Tibial artery (tissue), 4 donors: Measurements from ENCODE around the gene POLG2.

ENCODE experiments used
- DNase-seq, 2 donors: peaks; one replicate each; pipeline ENCODE4 v3.0.0-alpha.2; 2019
- H3K27ac ChIP-seq, 2 donors: fragments of 200-600 bp; sonication (generic) in 1 of 2; 1 replicate in 1 of 2; 2 replicates in 1 of 2; pipeline ENCODE4 v1.5.1; 2018 to 2019; ENCODE audit warnings: mild to moderate bottlenecking in 1 of 2
- H3K27me3 ChIP-seq, 2 donors: fragments of 200-600 bp; sonication (generic) in 1 of 2; one replicate each; pipeline versions ENCODE4 v1.5.1 to v1.6.0; 2016 to 2019
- H3K36me3 ChIP-seq, 3 donors: fragments of 200-600 bp; sonication (generic) in 2 of 3; one replicate each; pipeline ENCODE4 v1.5.1; 2016 to 2019; ENCODE audit warnings: mild to moderate bottlenecking in 2 of 3
- H3K4me1 ChIP-seq, 4 donors: fragments of 200-600 bp; sonication (generic) in 2 of 4; 1 replicate in 3 of 4; 2 replicates in 1 of 4; pipeline ENCODE4 v1.5.1; 2016 to 2019
- H3K4me3 ChIP-seq, 2 donors: fragments of 200-600 bp; sonication (generic) in 1 of 2; 1 replicate in 1 of 2; 2 replicates in 1 of 2; pipeline ENCODE4 v1.5.1; 2018 to 2019; ENCODE audit warnings: mild to moderate bottlenecking in 2 of 2
- H3K9me3 ChIP-seq, 3 donors: fragments of 200-600 bp; sonication (generic) in 1 of 3; one replicate each; pipeline ENCODE4 v1.5.1; 2016 to 2019
- intact Hi-C: fragments of 100-400 bp; cut with DNase I; formaldehyde crosslinking; loops from one replicate; pipeline ENCODE4 v1.15.0; 2023; ENCODE audit warnings: low total_unique reads
- TF ChIP-seq, protein P1 (sequence below), 2 experiments: fragments of 200-600 bp in 1 of 2; fragments of 450-650 bp in 1 of 2; IDR thresholded peaks; one replicate each; pipeline ENCODE4 v1.5.1; 2017 to 2019; ENCODE audit warnings: antibody characterized with exemption in 2 of 2, mild to moderate bottlenecking in 1 of 2, moderate library complexity in 1 of 2

Gene POLG2

DNA sequence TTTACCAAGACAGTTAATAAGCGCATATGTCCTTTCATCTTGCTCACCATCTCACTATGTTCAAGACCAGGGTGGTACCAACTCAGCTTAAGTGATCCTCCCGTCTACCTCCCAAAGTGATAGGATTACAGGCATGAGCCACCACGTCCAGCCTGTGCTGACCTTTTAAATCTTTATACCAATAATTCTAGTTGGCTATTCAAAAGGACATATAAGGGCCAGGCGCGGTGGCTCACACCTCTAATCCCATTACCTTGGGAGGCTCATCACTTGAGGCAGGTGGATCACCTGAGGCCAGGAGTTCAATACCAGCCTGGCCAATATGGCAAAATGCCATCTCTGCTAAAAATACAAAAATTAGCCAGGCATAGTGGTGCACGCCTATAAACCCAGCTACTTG, 12.3 kb upstream of the POLG2 start:
- intact Hi-C loops: no loop called here
- no peak for DNase-seq
- no peak overlapping the region for H3K27ac ChIP-seq
- peaks cover 39 to 63% (median 44%) of the 10 kb centered on the region in 3 donors for H3K36me3 ChIP-seq
- H3K9me3 ChIP-seq: no peaks in the 10 kb centered on the region
- H3K4me3 ChIP-seq: no peak overlapping the region
- peaks cover 0 to 29% (median 19%) of the 10 kb centered on the region in 4 donors for H3K4me1 ChIP-seq
- H3K27me3 ChIP-seq: no peaks in the 10 kb centered on the region
- TF ChIP-seq, protein P1, sequence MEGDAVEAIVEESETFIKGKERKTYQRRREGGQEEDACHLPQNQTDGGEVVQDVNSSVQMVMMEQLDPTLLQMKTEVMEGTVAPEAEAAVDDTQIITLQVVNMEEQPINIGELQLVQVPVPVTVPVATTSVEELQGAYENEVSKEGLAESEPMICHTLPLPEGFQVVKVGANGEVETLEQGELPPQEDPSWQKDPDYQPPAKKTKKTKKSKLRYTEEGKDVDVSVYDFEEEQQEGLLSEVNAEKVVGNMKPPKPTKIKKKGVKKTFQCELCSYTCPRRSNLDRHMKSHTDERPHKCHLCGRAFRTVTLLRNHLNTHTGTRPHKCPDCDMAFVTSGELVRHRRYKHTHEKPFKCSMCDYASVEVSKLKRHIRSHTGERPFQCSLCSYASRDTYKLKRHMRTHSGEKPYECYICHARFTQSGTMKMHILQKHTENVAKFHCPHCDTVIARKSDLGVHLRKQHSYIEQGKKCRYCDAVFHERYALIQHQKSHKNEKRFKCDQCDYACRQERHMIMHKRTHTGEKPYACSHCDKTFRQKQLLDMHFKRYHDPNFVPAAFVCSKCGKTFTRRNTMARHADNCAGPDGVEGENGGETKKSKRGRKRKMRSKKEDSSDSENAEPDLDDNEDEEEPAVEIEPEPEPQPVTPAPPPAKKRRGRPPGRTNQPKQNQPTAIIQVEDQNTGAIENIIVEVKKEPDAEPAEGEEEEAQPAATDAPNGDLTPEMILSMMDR (IDR thresholded peaks at IDR 0.05): no peak

DNA sequence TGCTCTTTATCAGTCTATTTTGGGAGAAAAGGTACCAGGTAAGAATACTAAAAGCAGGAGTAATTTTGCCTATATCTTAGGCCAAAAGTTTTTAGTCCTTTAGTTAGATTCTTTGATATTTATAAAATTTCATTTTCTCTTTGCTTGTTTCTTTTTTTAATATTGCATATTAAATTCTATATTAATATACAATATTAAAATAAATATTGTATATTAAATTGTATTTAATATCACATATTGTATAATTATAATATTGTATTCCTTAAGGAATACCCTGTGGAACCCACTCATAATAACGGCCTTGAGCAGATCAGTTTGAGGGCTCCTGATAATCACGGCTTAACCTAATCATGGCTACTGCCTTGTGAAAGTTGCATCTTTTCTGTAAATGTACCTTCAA, 11.8 kb upstream of the POLG2 start:
- intact Hi-C loops: no loop called here
- Histone ChIP-seq H3K4me1 (peaks cover 2 to 34% (median 23%) of the 10 kb centered on the region in 4 donors), H3K9me3 (no peaks in the 10 kb centered on the region), H3K4me3 (no peak overlapping the region), H3K27ac (peak overlapping the region in 1 of 2 donors; percentile 100), H3K27me3 (no peaks in the 10 kb centered on the region), H3K36me3 (peaks cover 41 to 63% (median 45%) of the 10 kb centered on the region in 3 donors)
- TF ChIP-seq, protein P1 (IDR thresholded peaks at IDR 0.05): no peak
- DNase-seq: no peak

DNA sequence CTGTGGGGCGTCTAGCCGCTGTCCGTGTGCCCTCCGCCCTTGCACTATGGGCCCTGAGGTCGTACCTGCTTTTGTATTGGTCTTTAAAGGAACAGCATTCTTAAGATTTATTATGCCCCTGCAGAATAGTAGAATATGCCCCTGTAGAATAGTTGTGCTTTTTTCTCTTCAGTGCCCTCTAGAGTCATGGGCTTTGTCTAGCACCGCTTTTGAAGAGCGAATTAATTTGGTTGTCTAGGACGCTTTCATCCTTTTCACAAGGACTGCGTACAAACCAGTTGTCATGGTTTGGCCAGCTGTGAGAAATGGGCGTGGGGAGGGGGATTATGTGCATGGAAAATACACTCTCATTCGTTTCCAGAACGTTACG, 10.5 kb upstream of the POLG2 start:
- Histone ChIP-seq H3K9me3 (no peaks in the 10 kb centered on the region), H3K36me3 (peaks cover 47 to 65% (median 48%) of the 10 kb centered on the region in 3 donors), H3K4me1 (peaks cover 8 to 47% (median 36%) of the 10 kb centered on the region in 4 donors), H3K4me3 (peak overlapping the region; percentile 88 to 97), H3K27ac (peak overlapping the region; percentile 99 to 100), H3K27me3 (no peaks in the 10 kb centered on the region)
- no peak for DNase-seq
- intact Hi-C loops: no loop called here
- TF ChIP-seq, protein P1 (IDR thresholded peaks at IDR 0.05): peak; percentile 6 to 26

DNA sequence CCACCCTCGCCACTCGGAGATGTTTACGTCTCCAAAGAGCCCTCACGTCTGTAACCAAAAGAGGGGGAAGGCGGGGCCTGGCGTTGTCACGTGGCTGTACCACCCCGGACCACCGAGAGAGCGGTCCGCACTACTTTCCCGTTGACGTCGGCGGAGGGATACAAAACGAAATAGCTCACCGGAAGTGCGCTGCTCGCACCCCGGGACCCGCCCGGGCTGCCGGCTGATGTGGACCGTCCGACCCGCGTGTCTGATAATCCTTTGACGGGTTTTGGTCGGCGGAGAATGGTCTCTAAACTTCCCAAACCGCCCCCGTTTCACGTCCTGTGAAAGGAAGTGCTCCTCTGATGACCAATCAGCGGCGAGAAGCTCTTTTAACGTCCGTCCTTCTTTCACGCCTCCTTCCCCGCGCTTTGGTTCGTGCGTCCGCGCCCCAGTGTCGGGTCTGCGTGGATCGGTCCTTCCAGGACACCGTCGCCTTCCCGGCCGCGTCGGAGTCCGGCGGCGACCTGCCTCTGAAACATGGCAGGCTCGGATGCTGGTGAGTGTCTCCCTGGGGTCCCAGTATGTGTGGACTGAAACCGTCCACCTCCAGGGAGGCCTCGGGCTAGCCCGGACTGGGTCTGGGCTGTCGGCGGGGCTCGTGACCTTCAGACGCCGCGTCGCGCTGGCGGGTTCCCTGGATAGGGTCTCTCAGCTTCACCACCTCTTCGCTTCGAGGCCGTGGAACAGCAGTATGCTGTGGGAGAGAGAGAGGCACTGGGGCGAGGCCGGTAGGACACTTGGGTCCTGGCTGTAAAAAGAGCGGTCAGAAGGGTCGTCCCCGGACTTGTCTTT, 9.9 kb upstream of the POLG2 start, which contains the start of gene CEP95:
TSS of gene CEP95 (plus strand) at position 402 of the 837 bp plus-strand sequence. CDS start at position 523, 121 bp downstream.
- intact Hi-C loops: no loop called here
- TF ChIP-seq, protein P1 (IDR thresholded peaks at IDR 0.05): no peak
- peak within 1 kb of the TSS; percentile 88 to 97 for H3K4me3 ChIP-seq

DNA sequence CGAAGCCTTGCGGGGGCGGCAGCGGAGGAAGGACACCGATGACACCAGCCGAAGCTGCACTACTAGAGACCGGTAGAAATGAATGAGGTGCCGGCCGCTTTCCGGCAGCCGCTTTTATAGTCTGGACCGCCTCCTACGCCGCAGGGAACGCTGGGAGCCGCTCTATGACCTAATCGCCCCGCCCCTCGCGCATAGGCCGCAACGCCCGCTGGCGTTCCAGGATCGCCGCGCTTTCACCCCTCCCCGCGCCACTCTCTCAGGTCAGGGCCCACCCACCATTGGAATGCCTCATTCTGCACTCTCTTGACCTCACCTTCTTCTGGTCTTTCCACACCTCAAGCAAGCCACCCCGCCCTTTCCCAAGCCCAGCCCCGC, 9.3 kb upstream of the POLG2 start, which contains the start of gene DDX5:
TSS of gene DDX5 (minus strand) at position 89 of the 375 bp plus-strand sequence. CDS start 170 bp downstream, outside the sequence.
- Histone ChIP-seq H3K36me3 (peaks cover 49 to 65% (median 49%) of the 10 kb centered on the region in 3 donors), H3K4me3 (peak within 1 kb of the TSS; percentile 88 to 97), H3K27ac (peak within 1 kb of the TSS; percentile 99 to 100), H3K27me3 (no peaks in the 10 kb centered on the region), H3K4me1 (peaks cover 8 to 58% (median 48%) of the 10 kb centered on the region in 4 donors), H3K9me3 (no peaks in the 10 kb centered on the region)
- intact Hi-C loops: no loop called here
- peak; percentile 94 to 97 for DNase-seq
- TF ChIP-seq, protein P1 (IDR thresholded peaks at IDR 0.05): no peak

More for the DNA sequence above, 9.9 kb upstream of the POLG2 start, which contains the start of gene CEP95:
- Histone ChIP-seq H3K4me1 (peaks cover 8 to 53% (median 42%) of the 10 kb centered on the region in 4 donors), H3K27me3 (no peaks in the 10 kb centered on the region), H3K27ac (peak within 1 kb of the TSS; percentile 99 to 100), H3K36me3 (peaks cover 49 to 65% (median 49%) of the 10 kb centered on the region in 3 donors), H3K9me3 (no peaks in the 10 kb centered on the region)
- peak; percentile 97 to 98 for DNase-seq
